GM13977 (cell line): Measurements from ENCODE around the gene FBXW11.
A peak's percentile ranks its signal among the peaks of the same experiment; 100 is the strongest.

Source experiments
- DNase-seq: peaks from one replicate; pipeline ENCODE4 v3.0.0; 2012; ENCODE audit warnings: low spot score
- in situ Hi-C: fragments of 300-500 bp; cut with MboI; formaldehyde crosslinking; loops from one replicate; pipeline ENCODE4 v1.12.0; 2022; ENCODE audit warnings: low sequenced_read_pairs, low pct_unique_long_range_greater_than_20kb, mixed read lengths, inconsistent platforms; ENCODE audit not compliant: unreplicated experiment
- TF ChIP-seq, protein P1 (sequence below): IDR thresholded peaks from 2 replicates; pipeline ENCODE4 v1.5.1; 2012; ENCODE audit warnings: mild to moderate bottlenecking, control low read depth; ENCODE audit not compliant: insufficient read depth; ENCODE audit errors: extremely low read depth, missing control alignments

Gene FBXW11

DNA sequence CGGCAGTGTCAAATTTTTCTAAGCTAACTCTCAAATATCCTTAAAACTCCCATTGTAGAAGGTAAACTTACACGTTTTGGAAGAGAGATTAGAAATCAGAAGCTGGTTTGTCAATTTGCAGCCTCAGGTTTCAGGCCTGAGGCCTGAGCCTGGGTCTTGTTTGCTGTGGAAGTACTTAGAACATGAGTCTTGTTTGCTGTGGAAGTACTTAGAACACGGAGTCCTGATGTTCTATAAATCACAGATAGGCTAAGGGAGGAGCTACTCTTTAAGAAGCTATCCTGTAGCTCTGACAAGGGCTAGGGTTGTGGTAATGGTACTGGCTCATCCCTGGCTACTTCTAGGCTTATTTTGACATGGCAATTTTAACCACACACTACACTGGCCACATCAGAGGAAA, 97.8 kb downstream of the FBXW11 start:
- TF ChIP-seq, protein P1, sequence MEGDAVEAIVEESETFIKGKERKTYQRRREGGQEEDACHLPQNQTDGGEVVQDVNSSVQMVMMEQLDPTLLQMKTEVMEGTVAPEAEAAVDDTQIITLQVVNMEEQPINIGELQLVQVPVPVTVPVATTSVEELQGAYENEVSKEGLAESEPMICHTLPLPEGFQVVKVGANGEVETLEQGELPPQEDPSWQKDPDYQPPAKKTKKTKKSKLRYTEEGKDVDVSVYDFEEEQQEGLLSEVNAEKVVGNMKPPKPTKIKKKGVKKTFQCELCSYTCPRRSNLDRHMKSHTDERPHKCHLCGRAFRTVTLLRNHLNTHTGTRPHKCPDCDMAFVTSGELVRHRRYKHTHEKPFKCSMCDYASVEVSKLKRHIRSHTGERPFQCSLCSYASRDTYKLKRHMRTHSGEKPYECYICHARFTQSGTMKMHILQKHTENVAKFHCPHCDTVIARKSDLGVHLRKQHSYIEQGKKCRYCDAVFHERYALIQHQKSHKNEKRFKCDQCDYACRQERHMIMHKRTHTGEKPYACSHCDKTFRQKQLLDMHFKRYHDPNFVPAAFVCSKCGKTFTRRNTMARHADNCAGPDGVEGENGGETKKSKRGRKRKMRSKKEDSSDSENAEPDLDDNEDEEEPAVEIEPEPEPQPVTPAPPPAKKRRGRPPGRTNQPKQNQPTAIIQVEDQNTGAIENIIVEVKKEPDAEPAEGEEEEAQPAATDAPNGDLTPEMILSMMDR = no peak
- in situ Hi-C loops = loop anchor here (10.0 kb wide), 1 partner anchor 136 kb away; no protein-coding TSS in a partner anchor
- DNase-seq = no peak

DNA sequence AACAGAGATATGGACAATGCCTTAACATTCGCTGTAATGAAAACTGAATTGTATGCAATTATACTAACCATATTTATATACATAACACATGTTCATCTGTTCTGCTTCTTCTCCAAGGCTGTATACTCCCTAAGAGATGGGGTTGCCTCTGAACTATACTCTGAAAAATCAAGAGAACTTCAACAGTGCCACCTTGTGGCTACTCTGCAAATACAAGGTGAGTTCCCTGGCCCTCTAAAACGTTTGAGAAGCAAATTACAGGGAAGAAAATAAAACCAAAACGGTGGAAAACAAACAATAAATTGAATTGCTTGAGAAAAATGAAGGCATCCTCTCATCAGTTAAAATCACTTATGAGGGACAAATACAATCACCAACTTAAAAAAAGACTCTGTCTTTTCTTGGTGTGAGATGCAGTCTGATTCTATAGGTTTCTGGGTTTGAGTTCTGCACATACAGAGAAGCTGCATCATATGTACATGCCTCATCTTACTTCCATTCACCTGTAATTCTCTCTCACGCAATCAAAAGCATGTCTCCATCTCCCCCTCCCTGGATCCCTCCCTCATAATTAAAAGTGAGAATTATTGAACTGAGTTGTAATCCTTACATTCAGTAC, 98.6 kb downstream of the FBXW11 start:
- TF ChIP-seq, protein P1 = peak; percentile 73
- peak; percentile 30 for DNase-seq
- in situ Hi-C loops = loop anchor here (10.0 kb wide), 1 partner anchor 137 kb away; no protein-coding TSS in a partner anchor

DNA sequence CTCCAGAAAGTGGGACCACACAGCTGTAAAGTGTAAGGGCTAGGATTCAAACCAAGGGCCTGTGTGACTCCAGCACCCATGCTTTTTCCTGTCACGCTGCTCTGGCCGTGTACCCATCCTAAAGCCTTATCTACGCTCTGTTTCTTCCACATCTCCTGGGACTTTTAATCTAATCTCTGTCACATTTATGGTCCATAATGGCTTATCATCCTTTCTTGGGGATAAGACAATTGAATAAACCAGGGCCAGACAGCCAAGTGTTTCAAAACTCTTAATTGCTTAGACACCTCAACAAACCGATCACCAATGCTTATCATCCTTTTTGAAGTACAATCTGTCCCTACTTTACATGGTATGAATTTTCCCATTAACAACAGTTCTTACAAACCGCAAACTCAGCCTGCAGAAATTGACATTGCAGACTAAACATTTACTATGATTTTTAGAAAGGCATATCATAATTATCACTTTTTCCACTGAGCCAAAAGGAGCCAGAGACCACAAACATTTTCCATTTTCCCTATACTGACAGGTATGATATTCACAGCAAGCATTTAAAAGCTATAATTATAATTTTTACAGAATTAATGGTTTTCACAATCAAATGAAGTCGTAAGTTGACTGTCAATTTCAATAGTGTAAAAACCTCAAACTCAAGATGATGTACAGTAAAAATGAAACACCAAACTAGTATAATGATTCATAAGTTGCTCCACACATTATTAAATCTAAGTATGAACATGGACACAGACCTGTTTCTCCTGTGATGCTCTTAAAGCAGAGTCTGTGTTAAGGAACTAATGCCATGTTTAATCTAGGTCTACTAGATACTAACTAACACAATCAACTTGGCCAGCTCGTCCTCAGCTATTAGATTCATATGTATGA, 99.5 kb downstream of the FBXW11 start:
- TF ChIP-seq, protein P1 = no peak
- in situ Hi-C loops = loop anchor here (10.0 kb wide), 1 partner anchor 138 kb away; no protein-coding TSS in a partner anchor
- no peak for DNase-seq

DNA sequence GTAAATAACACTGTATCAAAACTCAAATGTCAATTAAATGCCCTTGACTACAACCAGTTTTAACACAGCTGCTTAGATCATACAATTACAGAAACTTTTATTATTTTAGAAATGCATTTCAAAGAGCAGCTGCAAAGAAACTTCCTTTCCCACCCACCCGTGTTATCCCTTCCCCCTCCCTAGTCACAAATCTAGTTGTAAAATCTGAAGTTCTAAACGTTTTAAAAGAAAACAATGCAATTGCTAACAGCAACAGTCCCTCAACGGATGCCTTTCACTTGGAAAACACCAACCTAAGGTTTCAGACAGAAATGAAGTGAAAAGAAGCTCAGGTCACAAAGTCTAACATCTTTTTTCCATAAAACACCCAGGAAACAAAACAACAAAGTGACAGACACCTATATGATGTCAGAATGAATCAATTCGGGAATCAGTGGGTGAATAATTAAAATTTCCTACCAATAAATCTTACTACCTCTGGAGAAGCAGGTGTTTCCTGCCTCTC, 100.3 kb downstream of the FBXW11 start:
- TF ChIP-seq, protein P1 = no peak
- in situ Hi-C loops = loop anchor here (10.0 kb wide), 1 partner anchor 139 kb away; no protein-coding TSS in a partner anchor

DNA sequence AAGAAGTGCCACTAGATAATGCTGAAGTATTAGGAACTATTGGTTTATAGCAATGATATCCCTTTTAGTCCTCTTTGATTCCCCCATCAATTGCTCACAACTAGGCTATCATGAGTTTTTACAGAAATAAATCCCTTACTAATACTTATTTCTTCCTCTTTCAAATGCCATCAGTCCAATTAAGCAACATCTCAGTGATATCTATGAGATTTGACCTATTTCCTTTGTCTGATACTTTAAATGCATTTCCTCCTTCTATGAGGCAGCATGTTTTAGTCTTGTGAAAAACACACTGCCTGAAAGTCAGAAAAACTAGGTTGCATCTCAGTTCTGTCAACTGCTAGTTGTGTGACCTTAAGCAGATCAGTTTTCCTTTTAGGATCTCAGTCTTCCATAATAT, 101.6 kb downstream of the FBXW11 start:
- in situ Hi-C loops = loop anchor here (10.0 kb wide), 1 partner anchor 140 kb away; no protein-coding TSS in a partner anchor
- TF ChIP-seq, protein P1 = no peak
- DNase-seq = no peak

More for the DNA sequence above, 100.3 kb downstream of the FBXW11 start:
- no peak for DNase-seq

DNA sequence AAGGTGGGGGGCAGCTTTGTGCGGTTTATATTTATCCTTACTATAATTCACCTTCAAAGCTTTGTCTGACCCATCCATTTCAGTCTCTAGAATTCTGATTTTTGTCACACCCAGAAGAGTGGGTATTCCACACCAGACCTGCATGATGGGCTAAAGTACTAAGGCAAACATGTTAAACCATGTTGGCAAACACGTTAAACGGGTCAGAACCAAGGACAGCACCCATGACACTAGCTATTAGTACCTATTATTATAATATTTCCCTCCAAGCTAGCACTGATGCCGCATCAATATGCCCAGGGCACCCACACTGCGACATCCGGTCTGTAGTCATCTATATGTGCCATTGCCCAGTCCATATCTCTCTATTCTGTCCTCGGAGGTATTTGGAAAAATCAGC, 104.7 kb downstream of the FBXW11 start:
- DNase-seq = no peak
- TF ChIP-seq, protein P1 = no peak
- in situ Hi-C loops = loop anchor here (10.0 kb wide), 1 partner anchor 143 kb away; no protein-coding TSS in a partner anchor
